ENCODE data around the gene ITPR1.

- TF ChIP-seq POLR2A (IDR thresholded peaks at IDR 0.05) = no peak
- TF ChIP-seq, protein P1, sequence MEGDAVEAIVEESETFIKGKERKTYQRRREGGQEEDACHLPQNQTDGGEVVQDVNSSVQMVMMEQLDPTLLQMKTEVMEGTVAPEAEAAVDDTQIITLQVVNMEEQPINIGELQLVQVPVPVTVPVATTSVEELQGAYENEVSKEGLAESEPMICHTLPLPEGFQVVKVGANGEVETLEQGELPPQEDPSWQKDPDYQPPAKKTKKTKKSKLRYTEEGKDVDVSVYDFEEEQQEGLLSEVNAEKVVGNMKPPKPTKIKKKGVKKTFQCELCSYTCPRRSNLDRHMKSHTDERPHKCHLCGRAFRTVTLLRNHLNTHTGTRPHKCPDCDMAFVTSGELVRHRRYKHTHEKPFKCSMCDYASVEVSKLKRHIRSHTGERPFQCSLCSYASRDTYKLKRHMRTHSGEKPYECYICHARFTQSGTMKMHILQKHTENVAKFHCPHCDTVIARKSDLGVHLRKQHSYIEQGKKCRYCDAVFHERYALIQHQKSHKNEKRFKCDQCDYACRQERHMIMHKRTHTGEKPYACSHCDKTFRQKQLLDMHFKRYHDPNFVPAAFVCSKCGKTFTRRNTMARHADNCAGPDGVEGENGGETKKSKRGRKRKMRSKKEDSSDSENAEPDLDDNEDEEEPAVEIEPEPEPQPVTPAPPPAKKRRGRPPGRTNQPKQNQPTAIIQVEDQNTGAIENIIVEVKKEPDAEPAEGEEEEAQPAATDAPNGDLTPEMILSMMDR (IDR thresholded peaks at IDR 0.05) = no peak
Observed at GRCh38 chr3:4643904-4644547, 150.9 kb downstream of the ITPR1 start.

All from esophagus squamous epithelium (tissue), 4 donors.